Ectodermal cell (in vitro differentiated cells): Measurements from ENCODE around the gene LRRC8C.
A peak's percentile ranks its signal among the peaks of the same experiment; 100 is the strongest.
"Not testable (repeated sequence)": the region's sequence is repeated elsewhere in the genome, so short reads cannot be mapped to it uniquely, and the experiment has no call there.

Source experiments
- H3K27ac ChIP-seq: 2 replicates; pipeline ENCODE4 v1.7.0; 2013; ENCODE audit warnings: mild to moderate bottlenecking, low read depth, low read length; ENCODE audit not compliant: insufficient read depth, poor library complexity, severe bottlenecking
- H3K27me3 ChIP-seq: 2 replicates; pipeline ENCODE4 v1.7.0; 2013; ENCODE audit warnings: mild to moderate bottlenecking, low read length; ENCODE audit not compliant: insufficient read depth, control insufficient read depth, poor library complexity, severe bottlenecking
- H3K36me3 ChIP-seq: one replicate; pipeline ENCODE4 v1.7.0; 2013; ENCODE audit warnings: low read length; ENCODE audit not compliant: control insufficient read depth, insufficient read depth
- H3K4me1 ChIP-seq: one replicate; pipeline ENCODE4 v1.7.0; 2013; ENCODE audit warnings: low read length; ENCODE audit not compliant: control insufficient read depth, insufficient read depth
- H3K4me3 ChIP-seq: 2 replicates; pipeline ENCODE4 v1.7.0; 2013; ENCODE audit warnings: low read depth, low read length, control low read depth; ENCODE audit not compliant: insufficient read depth
- H3K9me3 ChIP-seq: 2 replicates; pipeline ENCODE4 v1.7.0; 2013; ENCODE audit warnings: mild to moderate bottlenecking, low read length, moderate library complexity; ENCODE audit not compliant: control insufficient read depth
- WGBS, 2 experiments: methylation state at CpG; one replicate each; pipeline ENCODE4 v1.1.7; 2013; ENCODE audit warnings: missing lambda C conversion rate in 2 of 2; 5-methylcytosine and 5-hydroxymethylcytosine counted together

Gene LRRC8C

DNA sequence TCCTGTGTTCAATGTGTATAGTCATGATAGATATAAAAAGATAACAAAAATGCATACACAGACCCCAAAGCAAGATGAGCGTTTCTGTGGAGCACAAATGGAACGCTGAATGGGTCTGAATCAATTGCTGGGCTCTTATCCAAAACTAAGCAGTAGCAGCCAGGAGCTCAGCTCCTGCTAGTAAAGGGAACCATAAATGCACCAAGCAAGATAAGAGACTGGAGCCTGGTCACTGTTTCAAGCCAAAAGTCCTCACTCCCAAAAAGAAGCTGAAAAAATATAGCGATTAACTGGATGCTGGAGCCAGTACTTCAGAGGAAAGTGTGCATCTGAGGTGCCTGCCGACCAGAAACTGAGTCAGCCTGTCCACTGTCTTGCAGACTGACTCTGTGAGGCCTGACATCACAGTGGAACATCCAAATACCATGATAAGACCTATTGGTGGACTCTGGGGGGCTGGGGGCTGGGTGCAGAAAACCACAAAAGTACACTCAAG is 68.9 kb downstream of the LRRC8C start:
- Histone ChIP-seq H3K36me3 (no peaks in the 10 kb centered on the region), H3K9me3 (no peaks in the 10 kb centered on the region), H3K27me3 (no peaks in the 10 kb centered on the region), H3K27ac (no peak overlapping the region), H3K4me1 (no peaks in the 10 kb centered on the region), H3K4me3 (no peak overlapping the region)
- WGBS, 2 experiments, result 97% methylated on average over 4 of the region's 4 CpGs

DNA sequence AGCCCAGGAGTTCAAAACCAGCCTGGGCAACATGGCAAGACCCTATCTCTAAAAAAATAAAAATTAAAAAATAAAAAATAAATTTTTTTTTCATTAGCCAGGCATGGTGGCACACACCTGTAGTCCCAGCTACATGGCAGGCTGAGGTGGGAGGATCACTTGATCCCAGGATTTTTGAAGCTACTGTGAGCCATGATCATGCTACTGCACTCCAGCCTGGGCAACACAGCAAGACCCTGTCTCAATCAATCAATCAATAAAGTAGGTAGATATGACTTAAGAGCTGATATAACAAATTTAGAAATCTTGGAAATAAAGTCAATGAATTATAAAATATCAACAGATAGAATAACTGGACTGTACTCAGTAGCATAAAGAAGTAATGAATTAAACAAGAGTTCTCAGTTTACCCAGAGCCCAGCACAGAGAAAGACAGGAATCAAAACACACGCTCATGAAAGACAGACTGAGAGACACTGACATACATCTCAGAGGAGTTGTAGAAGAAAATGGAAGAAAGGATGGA is 69.7 kb downstream of the LRRC8C start:
- Histone ChIP-seq H3K36me3 (no peaks in the 10 kb centered on the region), H3K27me3 (no peaks in the 10 kb centered on the region), H3K27ac (no peak overlapping the region), H3K9me3 (no peaks in the 10 kb centered on the region), H3K4me1 (no peaks in the 10 kb centered on the region), H3K4me3 (no peak overlapping the region)
- WGBS, 2 experiments, result 92 to 100% methylated on average over 1 of the region's 1 CpG

DNA sequence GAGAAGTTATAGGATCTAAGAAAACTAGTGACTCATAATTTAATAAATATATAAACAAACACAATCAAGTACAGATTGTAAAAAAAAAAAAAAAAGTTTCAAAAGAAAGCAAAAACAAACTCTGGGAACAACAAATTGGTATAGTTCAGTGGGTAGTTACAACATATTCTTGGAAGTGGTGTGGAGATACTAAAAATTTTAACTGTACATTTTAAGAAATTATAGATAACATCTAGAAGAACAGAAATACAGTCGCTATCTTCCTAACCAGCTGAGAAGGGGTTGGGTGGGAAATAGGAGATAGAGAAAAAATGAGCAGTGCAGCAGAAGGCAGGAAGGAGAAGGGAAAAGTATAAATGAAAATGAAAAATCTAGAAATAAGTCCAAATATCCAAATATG is 70.5 kb downstream of the LRRC8C start:
- no peak overlapping the region for H3K27ac ChIP-seq
- WGBS, 2 experiments, result 80 to 88% methylated on average over 1 of the region's 1 CpG
- H3K9me3 ChIP-seq, result no peaks in the 10 kb centered on the region
- no peak overlapping the region for H3K4me3 ChIP-seq
- no peaks in the 10 kb centered on the region for H3K27me3 ChIP-seq
- H3K4me1 ChIP-seq, result peaks cover 2% of the 10 kb centered on the region
- no peaks in the 10 kb centered on the region for H3K36me3 ChIP-seq

DNA sequence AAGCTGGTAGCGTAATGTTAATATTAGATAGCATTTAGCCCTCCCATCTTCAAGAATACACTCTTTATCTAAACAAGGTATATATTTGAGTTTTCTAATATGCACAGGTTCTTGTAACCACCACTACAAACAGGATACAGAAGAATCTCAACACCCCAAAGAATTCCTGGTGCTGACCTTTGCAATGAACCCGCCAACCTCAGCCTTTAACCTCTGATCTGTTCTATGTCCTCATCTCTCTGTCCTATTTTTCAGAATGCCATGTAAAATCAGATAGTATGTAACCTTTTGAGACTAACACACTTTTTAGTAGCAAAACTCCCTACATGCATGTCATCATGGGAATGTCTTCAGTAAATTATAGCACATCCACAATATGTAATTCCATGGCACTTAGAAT is 71.1 kb downstream of the LRRC8C start:
- no peaks in the 10 kb centered on the region for H3K27me3 ChIP-seq
- no peaks in the 10 kb centered on the region for H3K36me3 ChIP-seq
- no peaks in the 10 kb centered on the region for H3K9me3 ChIP-seq
- no peak overlapping the region for H3K4me3 ChIP-seq
- 88 to 100% methylated on average over 1 to 2 of the region's 2 CpGs for WGBS, 2 experiments
- peaks cover 8% of the 10 kb centered on the region for H3K4me1 ChIP-seq
- no peak overlapping the region for H3K27ac ChIP-seq

DNA sequence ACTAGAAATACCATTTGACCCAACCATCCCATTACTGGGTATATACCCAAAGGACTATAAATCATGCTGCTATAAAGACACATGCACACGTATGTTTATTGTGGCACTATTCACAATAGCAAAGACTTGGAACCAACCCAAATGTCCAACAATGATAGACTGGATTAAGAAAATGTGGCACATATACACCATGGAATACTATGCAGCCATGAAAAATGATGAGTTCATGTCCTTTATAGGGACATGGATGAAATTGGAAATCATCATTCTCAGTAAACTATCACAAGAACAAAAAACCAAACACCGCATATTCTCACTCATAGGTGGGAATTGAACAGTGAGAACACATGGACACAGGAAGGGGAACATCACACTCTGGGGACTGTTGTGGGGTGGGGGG is 72.0 kb downstream of the LRRC8C start:
- not testable (repeated sequence) for H3K27ac ChIP-seq, H3K9me3 ChIP-seq, H3K36me3 ChIP-seq, H3K27me3 ChIP-seq, H3K4me3 ChIP-seq
- peaks cover 11% of the 10 kb centered on the region for H3K4me1 ChIP-seq
- no CpG with 5 or more reads among the region's 2 CpGs for WGBS, 2 experiments

DNA sequence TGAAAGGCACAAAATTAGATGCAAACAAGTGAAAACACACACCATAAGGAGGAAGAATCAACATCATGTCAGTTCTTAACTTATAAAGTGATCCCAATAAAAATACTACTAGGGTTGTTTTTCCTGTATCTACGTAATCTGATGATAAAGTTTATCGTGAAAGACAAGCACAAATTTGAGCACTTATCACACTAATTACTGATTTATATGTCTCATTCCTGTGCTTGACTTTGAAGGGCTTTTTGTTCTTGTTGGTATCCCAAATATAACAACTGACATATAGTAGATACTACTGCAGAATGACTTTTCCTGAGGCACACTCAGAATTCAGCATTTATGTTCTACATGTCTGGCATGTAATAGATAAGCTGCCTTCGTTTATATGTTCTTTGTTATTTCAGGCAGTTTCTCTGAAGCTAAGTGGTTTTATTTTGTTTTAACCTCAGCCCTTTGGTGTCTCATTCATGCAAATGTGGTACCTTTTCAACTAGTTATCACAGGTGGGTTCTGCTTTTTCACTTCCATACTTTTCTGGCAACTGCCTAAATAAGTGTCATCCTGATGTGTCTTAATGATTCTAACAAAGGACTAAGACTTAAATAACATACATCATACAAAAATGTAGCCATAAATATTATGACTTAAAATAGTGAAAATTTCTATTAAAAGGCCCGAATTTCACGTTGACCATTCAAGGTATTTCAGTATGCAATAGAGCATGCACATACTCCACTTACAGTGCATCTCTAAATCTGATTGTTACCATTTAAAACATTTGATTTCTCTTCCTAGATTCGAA is 73.2 kb downstream of the LRRC8C start:
- no peaks in the 10 kb centered on the region for H3K9me3 ChIP-seq
- H3K27me3 ChIP-seq, result no peaks in the 10 kb centered on the region
- 67 to 75% methylated on average over 3 to 6 of the region's 6 CpGs for WGBS, 2 experiments
- no peaks in the 10 kb centered on the region for H3K36me3 ChIP-seq
- H3K27ac ChIP-seq, result no peak overlapping the region
- peaks cover 11% of the 10 kb centered on the region for H3K4me1 ChIP-seq
- H3K4me3 ChIP-seq, result no peak overlapping the region

DNA sequence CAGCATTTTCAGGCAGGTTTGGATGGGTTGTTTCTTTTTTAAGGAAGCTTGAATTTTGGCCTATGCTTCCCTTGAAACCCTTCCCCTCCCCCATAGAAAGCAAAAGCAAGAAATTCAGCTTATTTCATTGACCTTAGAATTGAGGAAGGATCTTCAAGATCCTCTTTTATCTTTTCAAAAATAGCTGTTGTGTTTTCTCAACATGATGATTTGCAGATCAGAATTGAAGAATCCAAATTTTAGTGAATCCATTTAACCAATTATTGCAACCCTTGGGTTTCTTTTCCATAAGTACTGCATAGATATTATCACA is 73.7 kb downstream of the LRRC8C start:
- H3K27me3 ChIP-seq, result no peaks in the 10 kb centered on the region
- H3K4me3 ChIP-seq, result no peak overlapping the region
- H3K27ac ChIP-seq, result no peak overlapping the region
- H3K4me1 ChIP-seq, result peaks cover 11% of the 10 kb centered on the region
- no peaks in the 10 kb centered on the region for H3K9me3 ChIP-seq
- no peaks in the 10 kb centered on the region for H3K36me3 ChIP-seq

DNA sequence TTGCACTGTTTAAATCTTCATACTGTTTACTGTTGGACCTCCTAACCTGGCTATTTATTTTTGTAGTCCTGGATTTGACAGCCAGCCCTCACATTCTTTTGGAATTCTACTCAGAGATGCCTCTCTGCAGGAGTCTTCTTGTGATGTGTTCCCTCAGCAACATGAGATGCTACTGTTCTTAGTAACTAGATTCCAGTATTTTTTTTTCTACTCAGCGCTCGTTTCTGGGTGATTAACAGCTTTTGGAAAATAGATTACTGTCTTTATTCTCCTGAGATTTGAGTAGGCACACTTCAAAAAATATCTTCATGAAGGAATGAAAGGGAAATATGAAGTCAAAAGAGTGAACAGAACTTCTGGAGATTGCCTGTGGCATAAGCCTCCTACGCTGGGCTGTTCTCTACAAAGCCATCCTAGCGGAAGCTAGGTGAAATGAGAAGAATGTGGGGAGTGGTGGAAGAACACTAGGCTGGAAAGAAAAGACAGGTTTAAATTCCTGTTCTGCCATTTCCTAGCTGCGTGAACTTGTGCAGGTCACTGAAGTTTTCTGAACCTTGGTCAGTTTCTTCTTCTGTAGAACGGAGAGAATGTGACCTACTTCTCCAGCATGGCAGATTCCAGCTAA is 75.9 kb downstream of the LRRC8C start:
- H3K4me1 ChIP-seq, result peaks cover 11% of the 10 kb centered on the region
- H3K4me3 ChIP-seq, result no peak overlapping the region
- 68 to 84% methylated on average over 4 to 6 of the region's 6 CpGs for WGBS, 2 experiments
- H3K36me3 ChIP-seq, result no peaks in the 10 kb centered on the region
- H3K27ac ChIP-seq, result peak overlapping the region; percentile 56
- no peaks in the 10 kb centered on the region for H3K27me3 ChIP-seq
- H3K9me3 ChIP-seq, result no peaks in the 10 kb centered on the region

DNA sequence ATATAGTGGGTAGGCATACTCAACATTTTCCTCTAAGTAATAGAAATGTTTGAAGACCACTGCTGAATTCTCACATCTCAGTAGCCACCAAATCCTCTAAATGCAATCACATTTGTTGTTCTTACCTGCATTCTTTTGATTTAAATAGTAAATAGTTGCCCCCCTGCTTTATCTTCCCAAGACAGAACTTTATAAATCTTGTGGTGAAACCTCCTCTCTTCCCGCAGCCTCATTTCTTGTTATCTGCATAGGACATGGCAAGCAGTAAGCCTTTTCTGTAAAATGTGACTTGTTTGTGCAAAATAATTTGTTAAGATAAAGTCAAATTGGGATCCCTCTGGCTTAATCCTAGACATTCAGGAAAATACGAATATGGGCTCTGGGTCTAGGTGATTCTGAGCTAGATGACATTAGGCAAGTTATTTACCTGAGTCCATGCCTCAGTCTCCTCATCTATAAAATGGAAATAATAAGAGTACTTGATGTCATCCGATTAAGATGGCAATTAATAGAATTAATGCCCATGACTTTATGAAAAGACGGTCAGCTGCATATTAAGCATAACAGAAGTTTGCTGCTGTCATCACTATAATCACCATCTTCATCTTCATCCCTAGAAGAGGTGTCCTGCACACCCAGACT is 77.7 kb downstream of the LRRC8C start:
- H3K36me3 ChIP-seq, result no peaks in the 10 kb centered on the region
- no peaks in the 10 kb centered on the region for H3K9me3 ChIP-seq
- WGBS, 2 experiments, result 93 to 98% methylated on average over 3 to 4 of the region's 4 CpGs
- peaks cover 11% of the 10 kb centered on the region for H3K4me1 ChIP-seq
- H3K4me3 ChIP-seq, result no peak overlapping the region
- H3K27ac ChIP-seq, result no peak overlapping the region
- no peaks in the 10 kb centered on the region for H3K27me3 ChIP-seq

DNA sequence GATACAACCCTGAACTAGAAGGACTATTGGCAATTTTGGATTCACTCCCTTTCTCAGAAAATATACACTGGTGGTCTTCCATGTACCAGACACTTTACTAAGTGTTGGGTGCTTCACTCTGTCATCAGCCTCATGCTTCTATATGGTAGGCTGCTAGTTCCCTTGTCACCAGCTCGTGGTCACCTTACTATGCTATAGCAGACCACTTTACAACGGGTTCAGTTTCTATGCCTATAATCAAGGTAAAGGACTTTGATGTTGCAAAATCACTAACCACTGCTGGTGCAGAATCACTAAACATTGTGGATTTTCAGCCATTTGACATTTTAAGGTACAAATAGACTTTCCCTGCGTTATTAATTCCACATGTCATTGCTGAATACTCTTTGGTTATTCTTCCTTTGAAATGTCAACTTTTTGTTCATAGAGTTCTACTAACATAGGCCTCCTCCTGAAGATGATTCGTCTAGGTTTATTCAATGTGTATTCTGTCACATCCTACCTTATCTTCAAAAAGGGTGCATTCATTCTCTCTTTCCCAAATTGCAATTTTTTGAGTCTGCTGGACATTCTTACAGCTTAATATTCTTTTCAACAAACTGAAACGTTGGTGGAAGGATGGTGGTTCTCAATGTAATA is 78.3 kb downstream of the LRRC8C start:
- Histone ChIP-seq H3K27ac (no peak overlapping the region), H3K27me3 (no peaks in the 10 kb centered on the region), H3K36me3 (no peaks in the 10 kb centered on the region), H3K4me1 (peaks cover 11% of the 10 kb centered on the region), H3K4me3 (no peak overlapping the region), H3K9me3 (no peaks in the 10 kb centered on the region)
- 92 to 96% methylated on average over 4 of the region's 5 CpGs for WGBS, 2 experiments
